Fibroblast of peridontal ligament (primary cell): Measurements from ENCODE around the gene GAS6.
A peak's percentile ranks its signal among the peaks of the same experiment; 100 is the strongest.
"Not testable (repeated sequence)": the region's sequence is repeated elsewhere in the genome, so short reads cannot be mapped to it uniquely, and the experiment has no call there.

ENCODE experiments used
- DNase-seq: peaks from one replicate; pipeline ENCODE4 v3.0.0-alpha.2; 2010; ENCODE audit errors: extremely low read depth

The GAS6 gene

DNA sequence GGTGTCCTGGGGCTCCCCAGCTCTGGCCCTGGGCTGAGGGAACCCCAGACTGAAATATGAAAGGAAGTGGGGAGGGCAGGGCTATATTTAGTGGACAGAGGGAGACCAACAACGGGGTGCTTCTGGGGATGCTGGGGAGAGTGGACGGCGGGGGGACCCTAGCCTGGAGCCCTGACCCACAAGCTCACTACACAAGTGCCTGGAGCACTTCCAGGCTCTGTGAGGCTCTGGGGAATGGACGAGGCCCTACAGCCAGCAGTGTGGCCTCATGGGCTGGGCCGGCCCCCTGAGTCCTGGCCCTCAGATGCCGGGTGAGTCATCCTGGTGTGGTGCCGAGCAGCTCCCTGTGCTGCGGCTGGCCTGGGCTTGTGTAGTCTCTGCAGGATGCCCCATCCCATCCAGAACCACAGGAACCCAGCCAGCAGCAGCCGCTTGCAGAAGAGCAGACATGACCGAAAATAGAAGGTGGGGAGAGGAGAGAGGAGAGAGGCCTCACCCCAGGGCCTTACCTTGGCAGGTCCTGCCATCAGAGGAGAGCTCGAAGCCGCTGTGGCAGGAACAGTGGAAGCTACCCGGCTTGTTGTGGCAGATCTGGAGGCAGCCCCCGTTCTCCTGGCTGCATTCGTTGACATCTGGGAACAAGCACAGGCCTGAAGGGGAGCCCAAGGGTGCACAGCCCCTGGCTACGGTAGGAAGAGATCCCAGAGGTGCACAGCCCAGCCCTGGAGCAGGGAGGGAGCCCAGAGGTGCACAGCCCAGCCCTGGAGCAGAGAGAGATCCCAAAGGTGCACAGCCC, 26.1 kb downstream of the GAS6 start:
- peak; percentile 97 for DNase-seq

DNA sequence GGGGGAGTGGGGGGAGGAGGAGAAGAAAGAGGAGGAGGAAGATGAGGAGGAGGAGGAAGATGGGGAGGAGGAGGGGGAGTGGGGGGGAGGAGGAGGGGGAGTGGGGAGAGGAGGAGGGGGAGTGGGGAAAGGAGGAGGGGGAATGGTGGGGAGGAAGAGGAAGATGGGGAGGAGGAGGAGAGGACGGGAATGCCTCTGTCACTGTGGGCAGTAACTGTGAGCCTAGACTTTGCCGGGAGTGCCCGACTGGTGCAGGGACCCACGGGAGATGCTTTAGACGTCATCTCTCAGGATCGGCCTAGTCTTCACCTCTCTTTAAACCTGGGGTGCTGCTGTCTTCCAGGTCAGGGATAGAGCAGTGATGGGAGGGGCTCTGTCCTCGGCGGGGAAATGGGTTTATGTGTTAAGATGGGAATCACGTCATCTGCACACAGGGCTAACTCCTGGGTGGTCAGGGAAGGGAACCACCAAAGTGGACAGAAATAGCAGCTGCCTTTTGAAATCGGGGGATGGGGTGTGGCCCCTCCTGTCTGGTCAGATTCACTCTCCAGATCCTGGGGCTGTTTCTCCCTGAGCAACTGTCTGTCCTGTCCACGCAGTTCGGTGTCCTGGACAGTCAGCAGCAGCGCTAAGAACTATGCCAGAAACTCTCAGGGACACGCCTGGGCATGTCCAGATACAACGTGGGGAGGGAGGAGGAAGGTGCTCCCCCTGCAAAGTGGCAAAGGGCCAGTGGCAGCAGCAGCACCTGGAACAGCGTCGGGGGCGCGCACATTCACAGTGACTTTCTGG, 26.9 kb downstream of the GAS6 start:
- DNase-seq = peak; percentile 79

DNA sequence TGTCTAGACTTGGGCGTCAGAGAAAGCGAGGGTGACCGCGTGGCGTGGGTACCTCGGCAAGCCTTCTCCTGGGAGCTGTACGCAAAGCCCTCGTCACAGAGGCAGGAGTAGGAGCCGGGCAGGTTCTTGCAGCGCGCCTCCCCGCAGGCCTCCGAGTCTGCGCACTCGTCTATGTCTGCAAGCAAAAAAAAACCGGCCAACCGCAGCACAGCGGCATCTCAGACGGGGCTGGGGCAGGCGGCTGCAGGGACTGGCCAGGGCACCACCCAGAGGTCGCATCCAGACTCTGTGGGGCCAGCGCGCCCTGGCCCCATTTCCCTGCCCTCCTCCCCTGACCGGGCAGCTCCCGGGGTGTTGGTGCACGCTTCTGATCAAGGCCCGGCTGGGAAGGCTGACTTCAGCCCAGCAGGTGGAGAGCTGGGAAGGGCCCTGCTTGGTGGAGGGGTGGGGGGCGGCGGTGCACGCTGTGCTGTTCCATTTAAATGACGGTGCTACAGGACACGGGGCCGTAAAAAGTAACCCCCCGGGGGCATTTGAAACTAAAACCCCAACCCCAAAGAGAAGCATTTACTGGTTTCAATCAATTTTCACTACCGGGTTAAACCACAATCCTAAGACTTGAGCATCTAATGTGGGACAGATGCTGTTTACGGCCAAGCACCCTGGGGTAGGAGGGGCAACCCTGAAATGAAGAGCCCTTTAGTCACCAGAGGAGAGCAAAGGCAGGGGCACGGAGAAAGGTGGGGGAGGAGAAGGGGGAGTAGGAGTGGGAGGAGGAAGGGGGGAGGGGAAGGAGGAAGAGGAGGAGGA, 28.2 kb downstream of the GAS6 start:
- peak; percentile 81 for DNase-seq

DNA sequence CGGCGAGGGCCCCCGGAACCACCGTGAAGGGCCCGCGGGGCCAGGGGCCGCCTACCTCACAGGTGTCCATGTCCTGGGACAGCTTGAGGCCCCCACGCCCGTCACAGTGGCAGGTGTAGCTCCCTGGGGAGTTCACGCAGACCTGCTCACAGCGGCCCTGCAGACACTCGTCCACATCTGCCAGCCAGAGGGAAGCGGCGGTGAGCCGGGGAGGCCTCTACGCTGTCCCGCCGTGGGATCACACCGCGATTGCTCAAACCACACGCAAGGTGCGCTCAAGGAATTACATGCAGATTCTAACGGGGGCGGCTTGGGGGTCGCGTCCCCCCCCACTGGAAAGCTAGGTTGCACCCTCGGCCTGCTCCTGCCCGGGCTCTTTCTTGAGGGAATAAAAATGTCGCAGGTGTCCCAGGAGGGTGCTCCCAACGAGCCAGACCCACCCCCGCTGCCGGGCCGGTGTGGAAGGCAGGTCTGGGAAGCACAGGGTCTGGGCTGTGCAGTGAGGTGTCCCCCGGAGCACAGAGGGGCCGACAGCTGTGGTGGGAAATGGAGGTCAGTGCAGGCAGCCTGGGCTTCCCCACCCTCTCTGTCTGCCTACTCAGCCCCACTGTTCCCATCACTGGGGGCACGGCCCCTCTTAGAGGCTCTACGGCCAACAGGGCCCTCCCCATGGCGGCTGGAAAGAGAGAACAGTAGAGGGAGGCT, 29.2 kb downstream of the GAS6 start:
- no peak for DNase-seq

DNA sequence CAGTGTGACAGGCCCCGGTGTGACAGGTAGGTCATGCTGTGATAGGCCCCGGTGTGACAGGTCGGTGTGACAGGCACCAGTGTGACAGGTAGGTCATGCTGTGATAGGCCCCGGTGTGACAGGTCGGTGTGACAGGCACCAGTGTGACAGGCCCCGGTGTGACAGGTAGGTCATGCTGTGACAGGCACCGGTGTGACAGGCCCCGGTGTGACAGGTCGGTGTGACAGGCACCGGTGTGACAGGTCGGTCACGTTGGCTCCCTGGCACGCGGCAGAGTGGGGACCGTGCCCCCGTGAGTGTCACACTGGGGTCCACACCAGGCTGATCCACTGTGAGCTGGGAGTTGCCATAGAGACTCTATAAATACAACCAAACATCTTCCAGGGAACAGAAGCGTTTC, 29.9 kb downstream of the GAS6 start:
- not testable (repeated sequence) for DNase-seq

DNA sequence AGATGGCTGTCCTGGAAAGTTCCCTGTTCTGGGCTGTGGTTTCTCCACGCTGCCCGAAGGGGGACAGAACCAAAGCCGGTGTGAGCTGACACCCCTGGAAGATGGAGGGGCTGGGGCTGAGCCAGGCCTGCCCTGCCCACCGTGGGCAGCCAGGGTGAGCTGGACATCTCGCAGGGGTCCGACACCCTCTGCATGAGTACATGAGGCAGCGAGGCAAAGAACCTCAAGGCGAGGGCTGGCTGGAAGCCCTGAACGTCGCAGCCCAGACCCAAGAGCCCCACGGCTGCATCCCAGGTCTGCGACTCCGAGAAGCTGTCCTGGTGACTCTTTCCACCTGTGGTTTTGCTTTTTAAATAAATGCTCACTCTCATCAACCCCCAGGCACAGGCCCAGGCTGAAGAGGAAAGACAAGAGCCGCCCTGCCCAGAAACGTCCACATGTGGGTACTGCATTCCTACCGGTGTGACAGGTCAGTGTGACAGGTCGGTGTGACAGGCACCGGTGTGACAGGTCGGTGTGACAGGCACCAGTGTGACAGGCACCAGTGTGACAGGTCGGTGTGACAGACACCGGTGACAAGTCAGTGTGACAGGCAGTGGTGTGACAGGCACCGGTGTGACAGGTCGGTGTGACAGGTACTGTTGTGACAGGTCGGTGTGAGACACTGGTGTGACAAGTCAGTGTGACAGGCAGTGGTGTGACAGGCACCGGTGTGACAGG, 30.6 kb downstream of the GAS6 start:
- no peak for DNase-seq

DNA sequence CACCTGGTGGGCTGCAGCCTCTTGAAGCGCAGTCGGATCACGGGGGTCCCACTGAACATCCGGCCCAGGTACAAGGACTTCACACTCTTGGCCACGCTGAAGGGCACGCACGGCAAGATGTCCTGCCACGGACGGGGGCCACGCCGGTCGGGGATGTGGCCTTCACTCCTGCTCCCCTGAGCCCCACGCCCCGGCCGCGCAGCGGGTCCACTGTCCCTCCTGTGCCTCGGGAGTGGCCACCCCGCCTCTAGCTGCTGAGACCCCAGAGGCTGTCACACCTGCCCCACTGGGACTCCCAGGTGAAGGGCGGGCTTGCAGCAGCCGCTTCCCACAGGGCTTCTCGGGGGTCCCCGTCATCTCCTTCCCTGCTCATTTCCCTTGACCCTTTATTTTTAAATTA, 31.2 kb downstream of the GAS6 start:
- no peak for DNase-seq

DNA sequence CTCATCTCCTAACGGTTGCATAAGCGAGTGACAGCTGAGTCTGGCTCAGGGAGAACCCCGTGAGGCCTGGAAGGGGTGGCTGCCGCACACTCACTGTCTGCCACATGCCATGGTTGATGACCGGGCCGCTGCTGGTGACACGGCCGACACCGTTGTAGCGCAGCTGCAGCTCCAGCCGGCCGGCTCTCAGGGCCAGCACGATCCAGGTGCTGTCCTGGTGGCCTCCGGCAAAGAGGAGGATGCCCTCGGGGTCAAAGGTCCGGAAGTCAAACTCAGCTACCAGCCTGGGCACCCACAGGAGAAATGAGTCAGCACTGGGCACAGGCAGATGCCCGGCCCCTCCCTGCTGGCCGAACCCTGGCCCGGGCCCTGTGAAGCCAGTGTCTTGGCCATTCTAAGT, 31.7 kb downstream of the GAS6 start:
- no peak for DNase-seq

DNA sequence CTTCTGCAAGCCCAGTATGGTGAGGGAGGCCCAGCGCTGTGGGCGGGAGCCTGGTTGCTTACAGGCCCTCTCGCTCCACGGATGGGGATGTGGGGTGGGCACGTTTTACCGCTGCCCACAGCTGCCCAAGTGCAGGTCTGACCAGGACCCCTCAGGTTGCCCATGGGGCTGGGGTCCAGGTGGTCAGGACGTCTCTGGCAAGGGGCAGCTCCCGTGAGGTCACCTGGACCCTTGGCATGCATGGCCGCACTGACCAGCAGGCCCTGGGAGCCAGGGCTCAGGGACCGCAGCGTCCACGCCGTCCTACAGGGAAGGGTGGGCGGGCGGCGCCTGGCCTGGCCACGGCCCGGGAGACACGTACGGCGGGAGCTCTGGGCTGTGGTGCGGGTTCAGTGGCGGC, 32.8 kb downstream of the GAS6 start:
- DNase-seq = no peak

DNA sequence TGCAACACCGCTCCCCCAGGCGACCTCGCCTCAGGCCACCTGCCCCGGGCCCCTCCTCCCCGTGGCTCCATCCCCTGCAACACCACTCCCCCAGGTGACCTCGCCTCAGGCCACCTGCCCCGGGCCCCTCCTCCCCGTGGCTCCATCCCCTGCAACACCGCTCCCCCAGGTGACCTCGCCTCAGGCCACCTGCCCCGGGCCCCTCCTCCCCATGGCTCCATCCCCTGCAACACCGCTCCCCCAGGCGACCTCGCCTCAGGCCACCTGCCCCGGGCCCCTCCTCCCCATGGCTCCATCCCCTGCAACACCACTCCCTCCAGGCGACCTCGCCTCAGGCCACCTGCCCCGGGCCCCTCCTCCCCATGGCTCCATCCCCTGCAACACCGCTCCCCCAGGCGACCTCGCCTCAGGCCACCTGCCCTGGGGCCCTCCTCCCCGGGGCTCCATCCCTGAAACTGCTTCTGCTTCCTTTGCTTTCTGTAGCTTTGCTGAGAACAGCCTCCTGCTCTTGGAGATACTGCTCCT, 33.4 kb downstream of the GAS6 start:
- not testable (repeated sequence) for DNase-seq

DNA sequence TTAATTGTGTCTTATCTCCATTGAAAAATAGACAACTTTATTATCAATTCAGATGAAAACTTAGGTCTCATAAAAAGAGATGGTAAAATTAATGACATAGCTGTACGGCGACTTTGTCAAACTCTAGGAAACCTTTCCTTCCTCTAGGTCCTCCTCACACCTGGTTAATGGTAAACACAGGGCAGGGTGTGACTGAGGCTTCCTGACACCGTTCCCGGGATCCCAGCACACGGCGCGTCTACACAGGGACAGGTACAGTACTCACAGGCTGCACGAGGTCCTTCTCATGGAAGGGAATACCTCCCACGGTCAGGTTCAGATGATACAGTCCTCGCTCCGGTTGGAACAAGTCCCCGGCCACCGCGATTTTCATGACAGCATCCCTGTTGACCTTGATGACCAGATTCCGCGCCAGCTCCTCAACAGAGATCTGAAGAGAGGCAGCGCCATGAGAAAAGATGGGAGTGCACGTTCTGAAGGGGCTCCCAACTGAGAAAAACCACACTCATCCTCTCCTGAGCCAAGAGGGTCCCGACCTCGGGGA, 35.5 kb downstream of the GAS6 start:
- DNase-seq = no peak

DNA sequence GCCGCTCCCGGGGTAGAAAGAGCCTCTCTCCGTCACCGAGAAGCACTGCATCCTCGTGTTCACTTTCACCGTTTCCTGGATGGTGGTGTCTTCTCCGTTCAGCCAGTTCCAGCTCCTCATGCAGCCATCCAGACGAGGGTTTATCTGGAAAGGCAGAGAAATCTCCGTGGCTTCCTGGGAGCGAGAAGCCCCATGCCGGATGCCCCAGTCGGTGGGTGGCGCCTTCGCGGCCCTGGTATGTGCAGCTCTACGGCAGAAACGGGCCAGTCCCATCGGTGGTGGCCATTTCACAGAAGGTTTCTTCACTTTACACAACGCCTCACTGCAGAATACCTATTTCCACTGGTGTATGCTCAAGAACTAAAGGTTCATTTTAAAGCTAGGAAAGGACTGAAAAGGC, 36.9 kb downstream of the GAS6 start:
- no peak for DNase-seq

DNA sequence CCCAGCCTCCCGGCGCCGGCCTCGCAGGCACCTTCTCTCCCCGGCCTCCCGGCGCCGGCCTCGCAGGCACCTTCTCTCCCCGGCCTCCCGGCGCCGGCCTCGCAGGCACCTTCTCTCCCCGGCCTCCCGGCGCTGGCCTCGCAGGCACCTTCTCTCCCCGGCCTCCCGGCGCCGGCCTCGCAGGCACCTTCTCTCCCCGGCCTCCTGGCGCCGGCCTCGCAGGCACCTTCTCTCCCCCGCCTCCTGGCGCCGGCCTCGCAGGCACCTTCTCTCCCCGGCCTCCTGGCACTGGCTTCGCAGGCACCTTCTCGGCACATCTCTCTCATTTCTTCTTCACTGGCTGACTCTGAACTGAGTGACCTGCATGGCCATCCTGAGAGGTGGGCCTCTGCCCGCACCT, 37.4 kb downstream of the GAS6 start:
- not testable (repeated sequence) for DNase-seq

DNA sequence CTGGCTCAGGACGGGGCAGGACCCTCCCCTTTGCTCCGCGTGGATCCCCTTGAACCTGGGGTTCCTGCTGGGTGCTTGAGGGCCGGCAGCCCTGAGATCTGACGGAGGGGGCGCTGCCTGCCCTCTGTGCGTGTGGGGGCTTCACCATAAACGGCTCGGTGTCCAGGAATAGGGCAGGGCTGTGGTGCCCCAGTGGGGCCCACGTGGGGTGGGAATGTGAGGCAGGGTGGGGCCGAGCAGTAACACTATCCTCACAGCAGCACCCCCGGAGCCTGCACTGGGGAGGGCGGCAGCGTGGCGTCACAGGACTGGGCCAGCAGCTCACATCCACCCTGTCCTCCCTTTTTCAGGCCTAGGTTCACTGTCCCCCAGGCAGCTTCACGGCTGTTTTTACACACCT, 38.0 kb downstream of the GAS6 start:
- no peak for DNase-seq

DNA sequence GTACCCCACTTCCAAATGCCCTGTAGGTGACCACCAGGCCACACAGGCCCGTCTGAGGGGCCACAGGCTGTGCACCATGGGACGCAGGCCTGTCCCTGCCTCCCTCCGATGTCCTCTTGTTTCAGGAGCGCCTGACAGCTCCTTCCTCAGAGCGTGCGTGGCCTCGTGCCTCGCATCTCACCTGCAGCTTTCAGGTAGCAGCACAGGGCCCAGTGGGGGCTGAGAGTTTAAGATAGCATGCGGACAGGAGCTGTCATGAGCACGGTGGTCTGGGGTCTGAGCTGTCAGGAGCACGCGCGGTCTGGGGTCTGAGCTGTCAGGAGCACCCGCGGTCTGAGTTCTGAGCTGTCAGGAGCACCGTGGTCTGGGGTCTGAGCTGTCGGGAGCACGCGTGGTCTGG, 40.1 kb downstream of the GAS6 start:
- DNase-seq = no peak

DNA sequence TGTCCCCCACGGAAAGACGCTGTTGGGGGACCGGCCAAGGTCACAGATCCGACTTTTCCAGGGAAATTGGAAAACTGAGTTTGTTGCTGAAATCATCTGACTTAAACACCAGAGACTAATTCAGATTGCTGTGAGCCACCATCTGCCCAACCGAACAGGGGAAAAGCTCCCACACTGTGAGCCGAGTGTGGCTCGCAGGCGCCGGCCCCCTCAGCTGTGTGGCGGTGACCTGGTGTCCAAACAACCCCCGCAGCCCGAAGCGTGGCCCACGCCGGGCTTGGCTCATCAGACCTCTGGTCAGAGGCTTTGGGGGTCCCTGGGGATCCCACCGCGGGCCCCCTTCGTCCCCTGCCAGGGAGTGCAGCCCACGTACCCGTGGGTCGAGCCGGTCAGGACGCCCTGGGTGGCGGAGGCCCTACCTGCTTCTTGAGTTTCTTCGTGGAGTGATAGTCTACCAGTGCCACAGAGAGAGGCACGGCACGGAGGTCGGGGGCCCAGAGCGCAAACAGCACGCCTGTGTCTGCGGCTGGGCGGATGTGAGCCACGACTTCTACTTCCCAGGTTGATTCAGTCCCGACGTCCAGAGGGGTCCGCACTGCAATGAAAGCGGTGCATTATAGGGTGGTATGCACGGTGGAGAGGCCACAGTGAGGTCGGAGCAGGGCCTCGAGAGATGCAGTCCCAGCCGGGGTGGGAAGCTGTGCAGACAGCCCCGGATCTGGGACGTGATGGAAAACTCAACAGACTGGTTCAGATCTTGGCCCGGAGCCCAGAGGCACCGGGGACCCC, 40.7 kb downstream of the GAS6 start:
- DNase-seq = no peak

DNA sequence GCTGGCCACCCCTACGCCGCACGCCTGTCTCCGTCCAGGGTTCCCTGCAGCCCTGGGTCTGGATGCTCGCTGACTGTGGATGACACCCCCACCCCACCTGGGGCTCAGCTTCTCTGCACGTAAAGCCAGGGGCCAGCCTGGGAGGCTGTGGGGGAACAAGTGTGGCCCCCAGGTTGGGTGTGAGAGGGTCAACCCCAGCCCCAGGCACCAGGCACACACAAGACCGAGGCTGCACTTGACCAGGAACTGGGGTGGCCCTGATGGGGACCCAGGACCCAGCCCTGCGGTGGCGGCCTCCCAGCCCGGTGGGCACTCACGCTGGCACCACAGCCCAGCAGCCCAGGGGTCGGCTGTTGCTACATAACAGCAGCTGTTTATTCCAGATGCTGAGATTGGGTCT, 41.6 kb downstream of the GAS6 start:
- DNase-seq = no peak

DNA sequence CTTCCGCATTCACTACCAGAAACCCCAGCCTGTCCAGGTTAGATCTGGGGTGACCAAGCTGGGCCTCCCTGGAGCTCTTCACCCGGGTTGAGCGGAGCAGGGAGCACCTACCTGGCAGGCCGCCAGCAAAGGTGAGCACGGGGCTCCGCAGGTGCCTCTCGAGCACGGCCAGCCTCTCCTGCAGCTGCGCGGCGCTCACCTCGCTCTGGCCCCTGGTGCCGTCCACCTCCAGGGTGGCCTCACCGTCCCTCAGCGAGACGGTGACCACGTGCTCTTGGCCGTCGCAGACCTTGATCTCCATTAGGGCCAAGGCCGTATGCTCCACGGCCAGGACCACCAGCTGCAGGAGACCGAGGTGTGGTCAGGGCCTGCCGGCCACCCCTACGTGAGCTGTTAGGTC, 42.0 kb downstream of the GAS6 start:
- DNase-seq = no peak

DNA sequence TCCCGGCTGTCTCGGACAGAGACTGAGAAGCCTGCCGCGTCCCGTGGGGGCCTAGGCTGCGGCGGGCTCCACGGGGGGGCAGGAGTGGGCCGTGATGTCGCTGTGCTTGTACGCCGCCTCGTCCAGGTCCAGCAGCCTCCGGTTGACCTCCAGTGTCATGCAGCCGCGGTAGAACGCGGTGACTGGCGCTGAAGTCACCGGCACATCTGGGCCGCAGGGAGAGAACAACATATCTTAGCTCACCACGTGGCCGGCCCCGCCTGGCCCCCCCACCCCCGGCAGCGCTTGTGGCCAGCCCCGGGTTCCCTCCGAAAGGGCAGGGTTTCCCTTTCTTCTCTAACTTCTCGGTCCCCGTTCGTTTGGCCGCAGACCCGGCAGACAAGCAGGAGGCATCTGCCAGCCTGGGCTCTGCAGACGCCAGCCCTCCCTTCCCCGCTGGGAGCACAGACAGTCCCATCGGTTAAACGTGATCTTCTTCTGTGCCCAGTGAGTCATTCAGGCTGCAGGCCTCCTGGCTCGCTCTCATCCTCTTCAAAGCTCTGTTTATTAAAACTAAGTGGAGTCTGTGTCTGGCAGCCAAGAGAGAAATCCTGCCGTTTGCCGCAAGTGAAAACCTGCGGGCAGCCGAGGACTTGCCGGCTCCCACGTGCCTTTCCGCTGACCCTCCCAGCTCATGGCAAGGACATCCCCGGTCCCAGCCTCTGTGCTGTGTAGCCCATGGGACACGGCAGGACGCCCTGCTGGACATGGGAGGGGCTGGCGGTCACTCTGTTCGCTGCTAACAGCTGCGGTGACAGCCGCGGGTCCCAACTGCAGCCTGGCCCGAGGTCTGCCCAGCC, 42.8 kb downstream of the GAS6 start:
- DNase-seq = peak; percentile 98
